Measurements from ENCODE around the gene SCYL1.

SCYL1 gene

GRCh38 chr11:65496304-65497140 lies 28.4 kb upstream of the SCYL1 start:
- peaks cover 49% of the 10 kb centered on the region for H3K4me1 ChIP-seq (ENCODE audit: control insufficient read depth, insufficient read depth, low read length, poor library complexity, severe bottlenecking)
- peaks cover 15% of the 10 kb centered on the region for H3K36me3 ChIP-seq (ENCODE audit: control insufficient read depth, insufficient read depth, low read length)
- no peaks in the 10 kb centered on the region for H3K9me3 ChIP-seq (ENCODE audit: control insufficient read depth, low read length)
- 69 to 75% methylated on average over 8 to 9 of the region's 15 CpGs for WGBS, 2 experiments (ENCODE audit: insufficient coverage in 2 of 2)
- peak overlapping the region; percentile 98 for H3K27ac ChIP-seq (ENCODE audit: low read depth, low read length, severe bottlenecking)
- peak overlapping the region; percentile 27 for H3K4me3 ChIP-seq (ENCODE audit: extremely low read depth, insufficient read depth, low read length, poor library complexity, severe bottlenecking)

GRCh38 chr11:65497141-65498041 lies 27.5 kb upstream of the SCYL1 start:
- no peaks in the 10 kb centered on the region for H3K9me3 ChIP-seq (ENCODE audit: control insufficient read depth, low read length)
- peak overlapping the region; percentile 94 for H3K4me3 ChIP-seq (ENCODE audit: extremely low read depth, insufficient read depth, low read length, poor library complexity, severe bottlenecking)
- H3K4me1 ChIP-seq (ENCODE audit: control insufficient read depth, insufficient read depth, low read length, poor library complexity, severe bottlenecking): peaks cover 43% of the 10 kb centered on the region
- peak overlapping the region; percentile 100 for H3K27ac ChIP-seq (ENCODE audit: low read depth, low read length, severe bottlenecking)
- WGBS, 2 experiments (ENCODE audit: insufficient coverage in 2 of 2): 1 to 5% methylated on average over 38 to 59 of the region's 61 CpGs
- peaks cover 23% of the 10 kb centered on the region for H3K36me3 ChIP-seq (ENCODE audit: control insufficient read depth, insufficient read depth, low read length)

- Histone ChIP-seq H3K36me3 (ENCODE audit: control insufficient read depth, insufficient read depth, low read length) (peaks cover 31% of the 10 kb centered on the region), H3K4me3 (ENCODE audit: extremely low read depth, insufficient read depth, low read length, poor library complexity, severe bottlenecking) (peak overlapping the region; percentile 94), H3K4me1 (ENCODE audit: control insufficient read depth, insufficient read depth, low read length, poor library complexity, severe bottlenecking) (peaks cover 35% of the 10 kb centered on the region), H3K9me3 (ENCODE audit: control insufficient read depth, low read length) (no peaks in the 10 kb centered on the region), H3K27ac (ENCODE audit: low read depth, low read length, severe bottlenecking) (peak overlapping the region; percentile 100)
- 2 to 5% methylated on average over 16 to 22 of the region's 24 CpGs for WGBS, 2 experiments (ENCODE audit: insufficient coverage in 2 of 2)
Observed at GRCh38 chr11:65498042-65498726, 26.7 kb upstream of the SCYL1 start.

GRCh38 chr11:65498727-65498976 lies 26.2 kb upstream of the SCYL1 start:
- Histone ChIP-seq H3K27ac (ENCODE audit: low read depth, low read length, severe bottlenecking) (peak overlapping the region; percentile 100), H3K9me3 (ENCODE audit: control insufficient read depth, low read length) (no peaks in the 10 kb centered on the region), H3K4me1 (ENCODE audit: control insufficient read depth, insufficient read depth, low read length, poor library complexity, severe bottlenecking) (peaks cover 30% of the 10 kb centered on the region), H3K4me3 (ENCODE audit: extremely low read depth, insufficient read depth, low read length, poor library complexity, severe bottlenecking) (peak overlapping the region; percentile 94), H3K36me3 (ENCODE audit: control insufficient read depth, insufficient read depth, low read length) (peaks cover 36% of the 10 kb centered on the region)
- WGBS, 2 experiments (ENCODE audit: insufficient coverage in 2 of 2): 0% methylated on average over 3 of the region's 6 CpGs

DNA sequence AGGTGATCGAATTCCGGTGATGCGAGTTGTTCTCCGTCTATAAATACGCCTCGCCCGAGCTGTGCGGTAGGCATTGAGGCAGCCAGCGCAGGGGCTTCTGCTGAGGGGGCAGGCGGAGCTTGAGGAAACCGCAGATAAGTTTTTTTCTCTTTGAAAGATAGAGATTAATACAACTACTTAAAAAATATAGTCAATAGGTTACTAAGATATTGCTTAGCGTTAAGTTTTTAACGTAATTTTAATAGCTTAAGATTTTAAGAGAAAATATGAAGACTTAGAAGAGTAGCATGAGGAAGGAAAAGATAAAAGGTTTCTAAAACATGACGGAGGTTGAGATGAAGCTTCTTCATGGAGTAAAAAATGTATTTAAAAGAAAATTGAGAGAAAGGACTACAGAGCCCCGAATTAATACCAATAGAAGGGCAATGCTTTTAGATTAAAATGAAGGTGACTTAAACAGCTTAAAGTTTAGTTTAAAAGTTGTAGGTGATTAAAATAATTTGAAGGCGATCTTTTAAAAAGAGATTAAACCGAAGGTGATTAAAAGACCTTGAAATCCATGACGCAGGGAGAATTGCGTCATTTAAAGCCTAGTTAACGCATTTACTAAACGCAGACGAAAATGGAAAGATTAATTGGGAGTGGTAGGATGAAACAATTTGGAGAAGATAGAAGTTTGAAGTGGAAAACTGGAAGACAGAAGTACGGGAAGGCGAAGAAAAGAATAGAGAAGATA lies 25.7 kb upstream of the SCYL1 start, which contains the start of gene MALAT1:
TSS of gene MALAT1 (plus strand) at position 69 of the 736 bp plus-strand sequence.
- Histone ChIP-seq H3K9me3 (ENCODE audit: control insufficient read depth, low read length) (no peaks in the 10 kb centered on the region), H3K4me3 (ENCODE audit: extremely low read depth, insufficient read depth, low read length, poor library complexity, severe bottlenecking) (peak within 1 kb of the TSS; percentile 94), H3K4me1 (ENCODE audit: control insufficient read depth, insufficient read depth, low read length, poor library complexity, severe bottlenecking) (peaks cover 25% of the 10 kb centered on the region), H3K36me3 (ENCODE audit: control insufficient read depth, insufficient read depth, low read length) (peaks cover 41% of the 10 kb centered on the region), H3K27ac (ENCODE audit: low read depth, low read length, severe bottlenecking) (peak within 1 kb of the TSS; percentile 100)
- WGBS, 2 experiments (ENCODE audit: insufficient coverage in 2 of 2): 0 to 1% methylated on average over 18 to 20 of the region's 24 CpGs

DNA sequence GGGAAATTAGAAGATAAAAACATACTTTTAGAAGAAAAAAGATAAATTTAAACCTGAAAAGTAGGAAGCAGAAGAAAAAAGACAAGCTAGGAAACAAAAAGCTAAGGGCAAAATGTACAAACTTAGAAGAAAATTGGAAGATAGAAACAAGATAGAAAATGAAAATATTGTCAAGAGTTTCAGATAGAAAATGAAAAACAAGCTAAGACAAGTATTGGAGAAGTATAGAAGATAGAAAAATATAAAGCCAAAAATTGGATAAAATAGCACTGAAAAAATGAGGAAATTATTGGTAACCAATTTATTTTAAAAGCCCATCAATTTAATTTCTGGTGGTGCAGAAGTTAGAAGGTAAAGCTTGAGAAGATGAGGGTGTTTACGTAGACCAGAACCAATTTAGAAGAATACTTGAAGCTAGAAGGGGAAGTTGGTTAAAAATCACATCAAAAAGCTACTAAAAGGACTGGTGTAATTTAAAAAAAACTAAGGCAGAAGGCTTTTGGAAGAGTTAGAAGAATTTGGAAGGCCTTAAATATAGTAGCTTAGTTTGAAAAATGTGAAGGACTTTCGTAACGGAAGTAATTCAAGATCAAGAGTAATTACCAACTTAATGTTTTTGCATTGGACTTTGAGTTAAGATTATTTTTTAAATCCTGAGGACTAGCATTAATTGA lies 25.0 kb upstream of the SCYL1 start:
- Histone ChIP-seq H3K4me3 (ENCODE audit: extremely low read depth, insufficient read depth, low read length, poor library complexity, severe bottlenecking) (peak overlapping the region; percentile 94), H3K27ac (ENCODE audit: low read depth, low read length, severe bottlenecking) (peak overlapping the region; percentile 100), H3K36me3 (ENCODE audit: control insufficient read depth, insufficient read depth, low read length) (peaks cover 48% of the 10 kb centered on the region), H3K9me3 (ENCODE audit: control insufficient read depth, low read length) (no peaks in the 10 kb centered on the region), H3K4me1 (ENCODE audit: control insufficient read depth, insufficient read depth, low read length, poor library complexity, severe bottlenecking) (peaks cover 18% of the 10 kb centered on the region)
- 0% methylated on average over 2 of the region's 3 CpGs; no CpG with 5 or more reads in 1 of the 2 experiments for WGBS, 2 experiments (ENCODE audit: insufficient coverage in 2 of 2)

DNA sequence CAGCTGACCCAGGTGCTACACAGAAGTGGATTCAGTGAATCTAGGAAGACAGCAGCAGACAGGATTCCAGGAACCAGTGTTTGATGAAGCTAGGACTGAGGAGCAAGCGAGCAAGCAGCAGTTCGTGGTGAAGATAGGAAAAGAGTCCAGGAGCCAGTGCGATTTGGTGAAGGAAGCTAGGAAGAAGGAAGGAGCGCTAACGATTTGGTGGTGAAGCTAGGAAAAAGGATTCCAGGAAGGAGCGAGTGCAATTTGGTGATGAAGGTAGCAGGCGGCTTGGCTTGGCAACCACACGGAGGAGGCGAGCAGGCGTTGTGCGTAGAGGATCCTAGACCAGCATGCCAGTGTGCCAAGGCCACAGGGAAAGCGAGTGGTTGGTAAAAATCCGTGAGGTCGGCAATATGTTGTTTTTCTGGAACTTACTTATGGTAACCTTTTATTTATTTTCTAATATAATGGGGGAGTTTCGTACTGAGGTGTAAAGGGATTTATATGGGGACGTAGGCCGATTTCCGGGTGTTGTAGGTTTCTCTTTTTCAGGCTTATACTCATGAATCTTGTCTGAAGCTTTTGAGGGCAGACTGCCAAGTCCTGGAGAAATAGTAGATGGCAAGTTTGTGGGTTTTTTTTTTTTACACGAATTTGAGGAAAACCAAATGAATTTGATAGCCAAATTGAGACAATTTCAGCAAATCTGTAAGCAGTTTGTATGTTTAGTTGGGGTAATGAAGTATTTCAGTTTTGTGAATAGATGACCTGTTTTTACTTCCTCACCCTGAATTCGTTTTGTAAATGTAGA lies 24.3 kb upstream of the SCYL1 start:
- H3K4me3 ChIP-seq (ENCODE audit: extremely low read depth, insufficient read depth, low read length, poor library complexity, severe bottlenecking): peak overlapping the region; percentile 94
- peak overlapping the region; percentile 100 for H3K27ac ChIP-seq (ENCODE audit: low read depth, low read length, severe bottlenecking)
- H3K36me3 ChIP-seq (ENCODE audit: control insufficient read depth, insufficient read depth, low read length): peaks cover 55% of the 10 kb centered on the region

GRCh38 chr11:65501186-65501471 lies 23.8 kb upstream of the SCYL1 start:
- WGBS, 2 experiments (ENCODE audit: insufficient coverage in 2 of 2): no CpG with 5 or more reads among the region's 2 CpGs
- Histone ChIP-seq H3K4me3 (ENCODE audit: extremely low read depth, insufficient read depth, low read length, poor library complexity, severe bottlenecking) (peak overlapping the region; percentile 94), H3K36me3 (ENCODE audit: control insufficient read depth, insufficient read depth, low read length) (peaks cover 60% of the 10 kb centered on the region), H3K4me1 (ENCODE audit: control insufficient read depth, insufficient read depth, low read length, poor library complexity, severe bottlenecking) (peaks cover 10% of the 10 kb centered on the region), H3K9me3 (ENCODE audit: control insufficient read depth, low read length) (no peaks in the 10 kb centered on the region), H3K27ac (ENCODE audit: low read depth, low read length, severe bottlenecking) (peak overlapping the region; percentile 100)

More for the DNA sequence above, 24.3 kb upstream of the SCYL1 start:
- WGBS, 2 experiments (ENCODE audit: insufficient coverage in 2 of 2): 0 to 1% methylated on average over 20 of the region's 20 CpGs
- peaks cover 15% of the 10 kb centered on the region for H3K4me1 ChIP-seq (ENCODE audit: control insufficient read depth, insufficient read depth, low read length, poor library complexity, severe bottlenecking)
- no peaks in the 10 kb centered on the region for H3K9me3 ChIP-seq (ENCODE audit: control insufficient read depth, low read length)

DNA sequence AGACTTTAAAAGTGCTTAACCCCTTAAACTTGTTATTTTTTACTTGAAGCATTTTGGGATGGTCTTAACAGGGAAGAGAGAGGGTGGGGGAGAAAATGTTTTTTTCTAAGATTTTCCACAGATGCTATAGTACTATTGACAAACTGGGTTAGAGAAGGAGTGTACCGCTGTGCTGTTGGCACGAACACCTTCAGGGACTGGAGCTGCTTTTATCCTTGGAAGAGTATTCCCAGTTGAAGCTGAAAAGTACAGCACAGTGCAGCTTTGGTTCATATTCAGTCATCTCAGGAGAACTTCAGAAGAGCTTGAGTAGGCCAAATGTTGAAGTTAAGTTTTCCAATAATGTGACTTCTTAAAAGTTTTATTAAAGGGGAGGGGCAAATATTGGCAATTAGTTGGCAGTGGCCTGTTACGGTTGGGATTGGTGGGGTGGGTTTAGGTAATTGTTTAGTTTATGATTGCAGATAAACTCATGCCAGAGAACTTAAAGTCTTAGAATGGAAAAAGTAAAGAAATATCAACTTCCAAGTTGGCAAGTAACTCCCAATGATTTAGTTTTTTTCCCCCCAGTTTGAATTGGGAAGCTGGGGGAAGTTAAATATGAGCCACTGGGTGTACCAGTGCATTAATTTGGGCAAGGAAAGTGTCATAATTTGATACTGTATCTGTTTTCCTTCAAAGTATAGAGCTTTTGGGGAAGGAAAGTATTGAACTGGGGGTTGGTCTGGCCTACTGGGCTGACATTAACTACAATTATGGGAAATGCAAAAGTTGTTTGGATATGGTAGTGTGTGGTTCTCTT lies 23.2 kb upstream of the SCYL1 start:
- H3K27ac ChIP-seq (ENCODE audit: low read depth, low read length, severe bottlenecking): peak overlapping the region; percentile 100
- 0% methylated on average over 3 of the region's 3 CpGs for WGBS, 2 experiments (ENCODE audit: insufficient coverage in 2 of 2)
- peaks cover 66% of the 10 kb centered on the region for H3K36me3 ChIP-seq (ENCODE audit: control insufficient read depth, insufficient read depth, low read length)

More for the DNA sequence above, 23.2 kb upstream of the SCYL1 start:
- peaks cover 5% of the 10 kb centered on the region for H3K4me1 ChIP-seq (ENCODE audit: control insufficient read depth, insufficient read depth, low read length, poor library complexity, severe bottlenecking)
- H3K9me3 ChIP-seq (ENCODE audit: control insufficient read depth, low read length): no peaks in the 10 kb centered on the region
- peak overlapping the region; percentile 94 for H3K4me3 ChIP-seq (ENCODE audit: extremely low read depth, insufficient read depth, low read length, poor library complexity, severe bottlenecking)

All from mesodermal cell (in vitro differentiated cells).